Spleen (tissue), 11 donors: Measurements from ENCODE around the gene CFAP69. TPM values are rescaled to one million over a fixed set of nuclear protein-coding genes. Genes with fewer than 3 reads are reported as not detected.

ENCODE experiments used
- DNase-seq: peaks from one replicate; pipeline ENCODE4 v3.0.0-alpha.2; 2020
- H3K27ac ChIP-seq, 8 donors: fragments of 200-600 bp; sonication (generic) in 7 of 8; 1 replicate in 4 of 8; 2 replicates in 4 of 8; pipeline versions ENCODE4 v1.5.0 to v1.8.0; 2016 to 2021; ENCODE audit warnings: inconsistent platforms in 4 of 8, mild to moderate bottlenecking in 4 of 8, moderate library complexity in 1 of 8
- H3K27me3 ChIP-seq, 7 donors: fragments of 200-600 bp; sonication (generic) in 6 of 7; replicated peaks in 1 of 7; 1 replicate in 4 of 7; 2 replicates in 3 of 7; pipeline versions ENCODE4 v1.5.0 to v1.8.0; 2016 to 2021; ENCODE audit warnings: inconsistent platforms in 3 of 7, mild to moderate bottlenecking in 1 of 7
- H3K36me3 ChIP-seq, 6 donors: fragments of 200-600 bp; sonication (generic) in 5 of 6; 1 replicate in 4 of 6; 2 replicates in 2 of 6; pipeline versions ENCODE4 v1.5.0 to v1.8.0; 2016 to 2021; ENCODE audit warnings: inconsistent platforms in 2 of 6
- H3K4me1 ChIP-seq, 6 donors: fragments of 200-600 bp; sonication (generic) in 5 of 6; 1 replicate in 3 of 6; 2 replicates in 3 of 6; pipeline versions ENCODE4 v1.5.0 to v1.8.0; 2016 to 2021; ENCODE audit warnings: inconsistent platforms in 3 of 6
- H3K4me3 ChIP-seq, 8 donors: fragments of 200-600 bp; sonication (generic) in 7 of 8; 1 replicate in 4 of 8; 2 replicates in 4 of 8; pipeline versions ENCODE4 v1.5.0 to v1.8.0; 2016 to 2021; ENCODE audit warnings: inconsistent platforms in 4 of 8, mild to moderate bottlenecking in 4 of 8, moderate library complexity in 2 of 8
- H3K9me3 ChIP-seq, 8 donors: fragments of 200-600 bp; sonication (generic) in 7 of 8; 1 replicate in 4 of 8; 2 replicates in 4 of 8; pipeline versions ENCODE4 v1.5.0 to v1.8.0; 2016 to 2021; ENCODE audit warnings: inconsistent platforms in 4 of 8
- POLR2A ChIP-seq, 3 donors: fragments of 450-650 bp; IDR thresholded peaks; one replicate each; pipeline ENCODE4 v1.5.1; 2017; ENCODE audit warnings: antibody characterized with exemption in 3 of 3, mild to moderate bottlenecking in 1 of 3
- POLR2AphosphoS5 ChIP-seq, 3 donors: sonication (generic); formaldehyde crosslinking; IDR thresholded peaks; one replicate each; pipeline ENCODE4 v1.5.1; 2017; ENCODE audit warnings: antibody characterized with exemption in 3 of 3
- WGBS, 5 donors: extraction: QIAGEN DNeasy Blood & Tissue Kit in 3 of 5; methylation state at CpG; one replicate each; pipeline versions ENCODE4 v1.1.5 to v1.1.7; 2013 to 2018; 5-methylcytosine and 5-hydroxymethylcytosine counted together
- intact Hi-C: fragments of 100-400 bp; cut with DNase I; formaldehyde crosslinking; loops from one replicate; pipeline ENCODE4 v1.15.0; 2023; ENCODE audit warnings: low total_unique reads
- polyA plus RNA-seq, 3 donors: library from polyadenylated mRNA; stranded (reverse); fragments of 200-250 nt; gene quantifications; one replicate each; pipeline ENCODE4 v1.2.1, GENCODE V29; 2013
- total RNA-seq, 7 donors: library from RNA; depleted of rRNA in 3 of 7; stranded (reverse); fragments of >200 nt in 3 of 7; fragmentation: NEBNext Ultra II Directional in 4 of 7; extraction: Animal tissue kit (Norgen Biotek cat#: 25700) in 4 of 7; gene quantifications; one replicate each; pipeline versions ENCODE4 v1.1.0 to v1.2.1, GENCODE V29; 2016 to 2021
- TF ChIP-seq, protein P1 (sequence below), 11 experiments: fragments of 200-600 bp in 7 of 11; fragments of 450-650 bp in 4 of 11; sonication (generic) in 4 of 11; IDR thresholded peaks in 8 of 11; conservative IDR thresholded peaks in 3 of 11; 1 replicate in 7 of 11; 2 replicates in 4 of 11; pipeline versions ENCODE4 v1.4.0 to v1.8.0; 2016 to 2021; ENCODE audit warnings: antibody characterized with exemption in 11 of 11, inconsistent platforms in 4 of 11, mild to moderate bottlenecking in 1 of 11
- donor health status: healthy with polysubstance abuse.
- donor health status: DM: no; HTN: no; CAD: no; lungs with moderate emphysema.
- donor health status: DM: no; HTN: no; CAD: no.
- donor health status: Bipolar disorder and iron deficiency.
- donor health status: healthy.
- donor health status: DM: no; HTN: no; CAD: no.
- donor health status: DM: yes; HTN: yes; CAD: no.

Gene CFAP69
- total and polyA plus RNA-seq, 10 donors: 1.0 to 15.8 (median 7.4) TPM

DNA sequence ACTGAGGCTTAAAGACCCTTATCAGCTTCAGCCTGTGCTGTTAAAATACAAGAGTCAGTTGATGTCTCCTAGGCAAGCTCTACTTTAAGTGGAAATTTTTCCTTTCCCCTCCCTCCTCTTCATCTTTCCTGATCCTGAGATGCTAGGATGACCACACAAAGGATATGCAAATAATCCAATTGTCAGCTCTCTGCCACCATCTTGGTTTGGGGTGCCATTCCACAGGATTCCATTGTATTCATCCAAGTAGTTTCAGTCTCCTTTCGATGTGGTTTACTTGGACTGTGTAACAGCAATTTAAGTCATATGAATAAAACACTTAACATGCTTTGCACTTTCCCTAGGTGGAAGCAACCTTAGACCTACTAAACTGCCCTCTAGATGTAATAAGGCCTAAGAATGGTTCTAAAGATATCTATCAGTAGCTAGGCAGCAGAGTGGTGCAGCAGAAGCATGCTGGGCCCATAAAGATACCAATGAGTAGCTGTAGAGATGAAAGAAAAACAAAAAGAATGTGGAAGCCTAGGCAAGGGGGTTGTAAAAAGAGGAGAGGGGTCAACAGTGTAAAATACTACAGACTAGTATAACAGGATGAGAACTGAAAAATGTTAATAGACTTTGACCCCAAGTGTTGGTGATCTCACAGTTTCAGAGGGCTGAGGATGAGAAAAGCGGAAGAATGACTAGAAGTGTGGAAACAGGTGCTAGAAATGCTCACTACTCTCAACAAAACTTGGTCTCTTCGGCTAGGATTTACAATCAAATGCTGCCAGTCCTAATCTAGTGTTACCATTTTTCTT, 2.4 kb upstream of the CFAP69 start:
- DNase-seq: no peak
- TF ChIP-seq POLR2A (IDR thresholded peaks at IDR 0.05): no peak
- TF ChIP-seq, protein P1, sequence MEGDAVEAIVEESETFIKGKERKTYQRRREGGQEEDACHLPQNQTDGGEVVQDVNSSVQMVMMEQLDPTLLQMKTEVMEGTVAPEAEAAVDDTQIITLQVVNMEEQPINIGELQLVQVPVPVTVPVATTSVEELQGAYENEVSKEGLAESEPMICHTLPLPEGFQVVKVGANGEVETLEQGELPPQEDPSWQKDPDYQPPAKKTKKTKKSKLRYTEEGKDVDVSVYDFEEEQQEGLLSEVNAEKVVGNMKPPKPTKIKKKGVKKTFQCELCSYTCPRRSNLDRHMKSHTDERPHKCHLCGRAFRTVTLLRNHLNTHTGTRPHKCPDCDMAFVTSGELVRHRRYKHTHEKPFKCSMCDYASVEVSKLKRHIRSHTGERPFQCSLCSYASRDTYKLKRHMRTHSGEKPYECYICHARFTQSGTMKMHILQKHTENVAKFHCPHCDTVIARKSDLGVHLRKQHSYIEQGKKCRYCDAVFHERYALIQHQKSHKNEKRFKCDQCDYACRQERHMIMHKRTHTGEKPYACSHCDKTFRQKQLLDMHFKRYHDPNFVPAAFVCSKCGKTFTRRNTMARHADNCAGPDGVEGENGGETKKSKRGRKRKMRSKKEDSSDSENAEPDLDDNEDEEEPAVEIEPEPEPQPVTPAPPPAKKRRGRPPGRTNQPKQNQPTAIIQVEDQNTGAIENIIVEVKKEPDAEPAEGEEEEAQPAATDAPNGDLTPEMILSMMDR (IDR thresholded peaks at IDR 0.05 in 8 of 11, conservative IDR thresholded peaks at IDR 0.05 in 3 of 11): no peak
- 86 to 92% (median 87%) methylated on average over 3 of the region's 3 CpGs for WGBS, 5 donors

DNA sequence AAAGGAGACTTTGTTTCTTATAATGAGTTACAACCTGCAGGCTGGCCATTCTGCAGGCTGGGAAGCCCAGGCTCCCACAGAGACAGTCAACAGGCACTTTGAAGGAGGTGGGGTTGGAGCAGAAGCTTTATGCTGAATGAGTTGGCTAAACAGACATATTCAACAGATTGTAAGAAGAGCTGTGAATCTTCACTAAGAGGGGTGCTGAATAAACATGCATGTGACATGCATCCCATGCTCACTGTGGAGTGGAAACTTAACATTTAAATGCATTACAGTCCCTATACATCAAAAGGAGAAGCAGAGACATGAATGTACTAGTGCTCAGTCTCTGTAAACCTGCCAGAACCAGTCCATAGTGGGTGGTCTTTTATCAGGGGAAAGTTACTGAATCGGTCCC, 1.4 kb upstream of the CFAP69 start:
- WGBS, 5 donors: 52 to 68% (median 63%) methylated on average over 1 of the region's 1 CpG
- Histone ChIP-seq H3K9me3 (no peaks in the 10 kb centered on the region), H3K4me3 (no peak overlapping the region), H3K27ac (no peak overlapping the region), H3K27me3 (peaks cover 0 to 25% (median 0%) of the 10 kb centered on the region in 7 donors), H3K4me1 (peaks cover 3 to 36% (median 21%) of the 10 kb centered on the region in 6 donors), H3K36me3 (no peaks in the 10 kb centered on the region)
- DNase-seq: no peak
- intact Hi-C loops: no loop called here
- TF ChIP-seq POLR2A (IDR thresholded peaks at IDR 0.05): no peak
- TF ChIP-seq, protein P1 (IDR thresholded peaks at IDR 0.05 in 8 of 11, conservative IDR thresholded peaks at IDR 0.05 in 3 of 11): no peak
- no peak for TF ChIP-seq POLR2AphosphoS5 (IDR thresholded peaks at IDR 0.05)

More for the DNA sequence above, 2.4 kb upstream of the CFAP69 start:
- no peak overlapping the region for H3K4me3 ChIP-seq
- peaks cover 0 to 25% (median 0%) of the 10 kb centered on the region in 7 donors for H3K27me3 ChIP-seq
- no peaks in the 10 kb centered on the region for H3K9me3 ChIP-seq
- peaks cover 3 to 36% (median 22%) of the 10 kb centered on the region in 6 donors for H3K4me1 ChIP-seq
- intact Hi-C loops: no loop called here
- H3K36me3 ChIP-seq: no peaks in the 10 kb centered on the region
- H3K27ac ChIP-seq: peak overlapping the region in 1 of 8 donors; percentile 5

DNA sequence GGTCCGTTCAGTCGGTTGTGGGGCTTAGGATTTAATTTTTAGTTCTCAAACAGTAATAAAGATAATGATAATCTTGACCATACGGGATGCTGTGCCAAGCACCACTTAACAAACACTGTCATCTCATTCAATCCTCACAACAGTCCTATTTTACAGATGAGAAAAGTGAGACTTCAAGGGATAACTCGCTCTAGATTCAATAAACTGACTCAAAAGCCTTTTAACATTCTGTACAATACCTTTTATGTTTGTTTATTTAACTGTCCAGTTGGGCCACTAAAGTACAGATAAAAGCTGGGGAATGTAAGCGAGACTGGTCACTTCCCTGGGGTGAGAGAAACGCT, 437 bp upstream of the CFAP69 start:
- WGBS, 5 donors: 14 to 24% (median 22%) methylated on average over 6 of the region's 6 CpGs
- H3K4me1 ChIP-seq: peaks cover 3 to 26% (median 21%) of the 10 kb centered on the region in 6 donors
- H3K4me3 ChIP-seq: peak overlapping the region; percentile 69 to 95 (median 78)
- peaks cover 0 to 25% (median 0%) of the 10 kb centered on the region in 7 donors for H3K27me3 ChIP-seq
- intact Hi-C loops: no loop called here
- TF ChIP-seq POLR2A (IDR thresholded peaks at IDR 0.05) (no peak), POLR2AphosphoS5 (IDR thresholded peaks at IDR 0.05) (no peak)
- TF ChIP-seq, protein P1 (IDR thresholded peaks at IDR 0.05 in 8 of 11, conservative IDR thresholded peaks at IDR 0.05 in 3 of 11): no peak
- DNase-seq: no peak
- H3K9me3 ChIP-seq: no peaks in the 10 kb centered on the region
- H3K27ac ChIP-seq: peak overlapping the region in 5 of 8 donors; percentile 67 to 84 (median 81)
- no peaks in the 10 kb centered on the region for H3K36me3 ChIP-seq

DNA sequence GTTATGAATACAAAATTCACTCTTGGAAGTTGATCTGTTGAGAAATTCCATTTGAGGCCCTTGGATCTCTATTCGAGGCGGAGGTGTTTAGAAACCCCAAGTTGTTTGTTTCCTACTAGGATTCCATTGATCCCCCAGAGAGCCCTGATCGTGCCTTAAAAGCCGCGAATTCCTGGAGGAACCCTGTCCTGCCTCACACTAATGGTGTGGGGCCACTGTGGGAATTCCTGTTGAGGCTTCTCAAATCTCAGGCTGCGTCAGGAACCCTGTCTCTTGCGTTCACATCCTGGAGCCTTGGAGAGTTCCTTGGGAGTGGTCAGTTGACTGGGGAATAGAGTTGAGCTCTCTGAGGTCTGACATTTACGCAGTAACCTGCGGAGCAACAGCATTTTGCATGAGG, 1.2 kb downstream of the CFAP69 start:
- peak overlapping the region in 6 of 8 donors; percentile 71 to 95 (median 78) for H3K4me3 ChIP-seq
- intact Hi-C loops: no loop called here

More for the DNA sequence above, 1.2 kb downstream of the CFAP69 start:
- DNase-seq: no peak
- H3K9me3 ChIP-seq: no peaks in the 10 kb centered on the region
- H3K4me1 ChIP-seq: peaks cover 3 to 22% (median 21%) of the 10 kb centered on the region in 6 donors
- H3K27me3 ChIP-seq: peaks cover 0 to 25% (median 0%) of the 10 kb centered on the region in 7 donors
- H3K36me3 ChIP-seq: no peaks in the 10 kb centered on the region
- H3K27ac ChIP-seq: peak overlapping the region in 7 of 8 donors; percentile 45 to 84 (median 71)
- WGBS, 5 donors: 19 to 35% (median 29%) methylated on average over 9 of the region's 9 CpGs
- TF ChIP-seq, protein P1 (IDR thresholded peaks at IDR 0.05 in 8 of 11, conservative IDR thresholded peaks at IDR 0.05 in 3 of 11): no peak
- TF ChIP-seq POLR2A (IDR thresholded peaks at IDR 0.05) (peak in 1 of 3 donors; percentile 71), POLR2AphosphoS5 (IDR thresholded peaks at IDR 0.05) (peak in 2 of 3 donors; percentile 43 to 58)
